ACC112 (cell line): Measurements from ENCODE around the gene OGFOD3.

ENCODE experiments used
- H2AFZ ChIP-seq: fragments of 200-600 bp; sonication (generic); one replicate; pipeline ENCODE4 v1.6.0; 2017; ENCODE audit warnings: antibody characterized with exemption, low read length; ENCODE audit not compliant: unreplicated experiment
- H3K27ac ChIP-seq: fragments of 200-600 bp; sonication (generic); 2 replicates; pipeline ENCODE4 v1.5.1; 2014; ENCODE audit warnings: low read depth, mild to moderate bottlenecking, antibody characterized with exemption, low read length, moderate library complexity
- H3K27me3 ChIP-seq: fragments of 200-600 bp; sonication (generic); 2 replicates; pipeline ENCODE4 v1.6.1; 2014; ENCODE audit warnings: mild to moderate bottlenecking, antibody characterized with exemption, low read length, moderate library complexity, mixed read lengths; ENCODE audit not compliant: insufficient read depth
- H3K36me3 ChIP-seq: fragments of 200-600 bp; sonication (generic); 2 replicates; pipeline ENCODE4 v1.6.1; 2016; ENCODE audit warnings: mild to moderate bottlenecking, antibody characterized with exemption, low read length, moderate library complexity, mixed read lengths; ENCODE audit not compliant: insufficient read depth
- H3K4me1 ChIP-seq: fragments of 200-600 bp; sonication (generic); one replicate; pipeline ENCODE4 v1.6.1; 2016; ENCODE audit warnings: low read length, mixed read lengths; ENCODE audit not compliant: insufficient read depth, unreplicated experiment, control insufficient read depth
- H3K4me3 ChIP-seq: fragments of 200-600 bp; sonication (generic); 2 replicates; pipeline ENCODE4 v1.5.1; 2014; ENCODE audit warnings: mild to moderate bottlenecking, low read depth, low read length
- H3K79me2 ChIP-seq: fragments of 200-600 bp; sonication (generic); one replicate; pipeline ENCODE4 v1.6.0; 2016; ENCODE audit warnings: low read length; ENCODE audit not compliant: control insufficient read depth, unreplicated experiment, insufficient read depth

OGFOD3 gene

GRCh38 chr17:82403662-82404660 lies 14.4 kb downstream of the OGFOD3 start:
- H3K27ac ChIP-seq, result no peak overlapping the region
- H3K4me1 ChIP-seq, result peaks cover 16% of the 10 kb centered on the region
- no peak overlapping the region for H3K4me3 ChIP-seq
- H3K27me3 ChIP-seq, result no peaks in the 10 kb centered on the region
- no peak overlapping the region for H2AFZ ChIP-seq
- H3K36me3 ChIP-seq, result no peaks in the 10 kb centered on the region
- no peaks in the 10 kb centered on the region for H3K79me2 ChIP-seq

- Histone ChIP-seq H3K27ac (no peak overlapping the region), H3K4me1 (peaks cover 23% of the 10 kb centered on the region), H3K4me3 (no peak overlapping the region)
Observed at GRCh38 chr17:82402865-82403264, 15.5 kb downstream of the OGFOD3 start.

GRCh38 chr17:82400830-82401229 lies 17.6 kb downstream of the OGFOD3 start:
- Histone ChIP-seq H3K27ac (no peak overlapping the region), H3K4me3 (no peak overlapping the region), H3K4me1 (peaks cover 36% of the 10 kb centered on the region), H3K36me3 (no peaks in the 10 kb centered on the region), H3K27me3 (no peaks in the 10 kb centered on the region), H2AFZ (no peak overlapping the region), H3K79me2 (no peaks in the 10 kb centered on the region)

More at GRCh38 chr17:82402865-82403264, 15.5 kb downstream of the OGFOD3 start:
- Histone ChIP-seq H3K79me2 (no peaks in the 10 kb centered on the region), H3K36me3 (no peaks in the 10 kb centered on the region), H3K27me3 (no peaks in the 10 kb centered on the region), H2AFZ (no peak overlapping the region)

- H3K36me3 ChIP-seq, result no peaks in the 10 kb centered on the region
- no peak overlapping the region for H3K4me3 ChIP-seq
- H3K27ac ChIP-seq, result no peak overlapping the region
Observed at GRCh38 chr17:82400206-82400605, 18.2 kb downstream of the OGFOD3 start.

GRCh38 chr17:82399601-82400101 lies 18.7 kb downstream of the OGFOD3 start:
- Histone ChIP-seq H2AFZ (no peak overlapping the region), H3K27ac (peak overlapping the region; percentile 40; the same call in 1 of the 2 replicates), H3K4me3 (no peak overlapping the region), H3K79me2 (no peaks in the 10 kb centered on the region), H3K4me1 (peaks cover 38% of the 10 kb centered on the region), H3K27me3 (no peaks in the 10 kb centered on the region), H3K36me3 (no peaks in the 10 kb centered on the region)

More at GRCh38 chr17:82400206-82400605, 18.2 kb downstream of the OGFOD3 start:
- Histone ChIP-seq H3K27me3 (no peaks in the 10 kb centered on the region), H2AFZ (no peak overlapping the region), H3K79me2 (no peaks in the 10 kb centered on the region), H3K4me1 (peaks cover 38% of the 10 kb centered on the region)

- Histone ChIP-seq H3K79me2 (no peaks in the 10 kb centered on the region), H3K36me3 (no peaks in the 10 kb centered on the region), H3K27ac (peak overlapping the region; percentile 40; the same call in 1 of the 2 replicates), H3K27me3 (no peaks in the 10 kb centered on the region), H3K4me1 (peaks cover 38% of the 10 kb centered on the region), H3K4me3 (no peak overlapping the region), H2AFZ (no peak overlapping the region)
Observed at GRCh38 chr17:82399041-82399441, 19.3 kb downstream of the OGFOD3 start.

- Histone ChIP-seq H3K36me3 (no peaks in the 10 kb centered on the region), H3K79me2 (no peaks in the 10 kb centered on the region), H2AFZ (no peak overlapping the region), H3K4me3 (no peak overlapping the region), H3K4me1 (peaks cover 38% of the 10 kb centered on the region), H3K27ac (peak overlapping the region; percentile 97), H3K27me3 (no peaks in the 10 kb centered on the region)
Observed at GRCh38 chr17:82397449-82398335, 20.7 kb downstream of the OGFOD3 start.

- H3K4me1 ChIP-seq, result peaks cover 38% of the 10 kb centered on the region
- peak overlapping the region; percentile 36; the same call in 1 of the 2 replicates for H3K4me3 ChIP-seq
- no peaks in the 10 kb centered on the region for H3K79me2 ChIP-seq
- no peaks in the 10 kb centered on the region for H3K27me3 ChIP-seq
- no peaks in the 10 kb centered on the region for H3K36me3 ChIP-seq
- H2AFZ ChIP-seq, result no peak overlapping the region
- H3K27ac ChIP-seq, result peak overlapping the region; percentile 97
Observed at GRCh38 chr17:82396601-82397435, 21.6 kb downstream of the OGFOD3 start.

GRCh38 chr17:82394278-82394677 lies 24.1 kb downstream of the OGFOD3 start:
- no peak overlapping the region for H3K4me3 ChIP-seq
- H3K79me2 ChIP-seq, result no peaks in the 10 kb centered on the region
- no peak overlapping the region for H2AFZ ChIP-seq
- H3K36me3 ChIP-seq, result no peaks in the 10 kb centered on the region
- peaks cover 30% of the 10 kb centered on the region for H3K4me1 ChIP-seq
- no peak overlapping the region for H3K27ac ChIP-seq
- no peaks in the 10 kb centered on the region for H3K27me3 ChIP-seq
